T1000 (cell line): ENCODE results near the gene GJE1.
A peak's percentile ranks its signal among the peaks of the same experiment; 100 is the strongest.
"Not testable (repeated sequence)": the region's sequence is repeated elsewhere in the genome, so short reads cannot be mapped to it uniquely, and the experiment has no call there.

Source experiments
- DNase-seq: peaks from one replicate; lab custom pipeline; 2025; ENCODE audit warnings: mixed read lengths; lab: John Stamatoyannopoulos, UW

GJE1 gene

DNA sequence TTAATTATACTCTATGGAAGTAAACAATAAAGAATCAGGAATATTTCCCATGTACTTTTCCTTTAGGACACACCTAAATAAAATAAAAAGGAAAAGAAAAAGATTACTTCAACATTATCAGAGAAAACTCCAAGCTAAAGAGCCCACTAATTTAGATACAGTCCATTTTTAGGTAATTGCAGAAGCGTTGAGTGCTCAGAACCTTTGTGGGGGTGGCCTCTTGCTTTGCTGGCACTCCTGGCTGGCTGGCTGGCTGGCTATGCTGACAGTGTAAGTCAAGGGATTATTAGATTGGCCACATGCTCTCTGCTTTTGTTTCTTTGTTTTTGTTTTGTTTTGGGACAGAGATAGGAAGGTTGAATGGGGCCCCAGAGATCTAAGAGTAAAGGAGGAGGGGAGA, at the start of gene GJE1:
GJE1 (plus strand) TSS at position 301 of the 400 bp plus-strand sequence. CDS start 234 bp downstream, outside the sequence.
- no peak for DNase-seq

DNA sequence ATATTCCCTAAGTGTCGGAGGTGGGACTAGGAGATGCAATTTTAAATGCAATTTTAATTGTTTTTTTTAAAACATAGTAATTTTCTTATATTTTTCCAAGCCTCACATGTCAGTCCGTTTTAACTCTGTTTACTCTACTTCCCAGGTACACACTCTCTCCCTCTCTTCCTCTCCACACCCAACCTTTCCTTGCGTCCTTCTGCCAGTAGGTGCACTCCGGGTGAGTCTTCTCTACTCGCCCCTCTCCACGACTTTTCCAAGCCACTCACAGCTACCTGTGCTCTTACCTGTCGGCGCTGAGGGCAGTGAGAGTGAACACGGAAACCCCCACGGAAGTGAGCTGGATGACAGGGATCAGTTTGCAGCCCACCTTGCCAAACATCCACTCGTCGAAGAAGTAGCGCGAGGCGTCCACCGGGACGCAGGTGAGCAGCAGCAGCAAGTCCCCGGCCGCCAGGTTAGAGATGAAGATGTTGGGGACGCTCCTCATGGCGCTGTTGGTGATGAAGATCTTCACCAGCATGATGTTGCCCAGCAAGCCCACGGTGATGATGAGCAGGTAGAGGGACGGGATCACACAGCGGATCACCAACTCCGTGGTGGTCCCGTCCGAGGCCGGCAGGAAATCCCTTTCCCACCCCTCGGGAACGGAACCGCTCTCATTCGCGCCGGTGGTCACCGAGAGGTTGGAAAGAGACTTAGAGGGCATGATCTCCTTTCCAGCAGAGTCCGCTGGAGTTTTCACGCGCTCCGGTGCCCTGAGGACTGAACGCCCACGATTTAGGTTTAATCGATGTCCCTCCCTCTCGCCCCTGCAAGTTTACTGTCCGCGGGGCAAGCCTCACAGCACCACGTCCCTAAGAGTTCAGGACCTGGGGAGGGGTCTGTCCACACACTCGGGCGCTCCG, 44.5 kb upstream of the GJE1 start:
- DNase-seq, result no peak

DNA sequence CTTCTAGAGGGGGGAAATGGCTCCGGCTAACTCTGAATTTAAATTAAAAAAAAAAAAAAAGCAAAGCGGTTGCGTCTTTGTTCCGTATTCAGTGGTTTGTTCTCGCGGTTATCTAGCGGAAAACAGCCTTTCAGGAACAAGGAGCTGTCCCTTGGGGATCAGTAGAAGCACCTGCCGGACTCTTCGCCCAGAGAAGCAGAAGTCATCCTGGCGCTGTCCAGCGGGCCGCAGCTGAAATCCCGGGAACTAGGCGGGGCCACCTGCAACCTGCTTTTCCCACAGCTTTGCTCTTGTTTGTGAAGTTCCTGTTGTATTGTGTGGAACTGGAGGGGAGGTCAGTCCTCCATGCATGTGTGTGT, 43.9 kb upstream of the GJE1 start:
- DNase-seq, result no peak

DNA sequence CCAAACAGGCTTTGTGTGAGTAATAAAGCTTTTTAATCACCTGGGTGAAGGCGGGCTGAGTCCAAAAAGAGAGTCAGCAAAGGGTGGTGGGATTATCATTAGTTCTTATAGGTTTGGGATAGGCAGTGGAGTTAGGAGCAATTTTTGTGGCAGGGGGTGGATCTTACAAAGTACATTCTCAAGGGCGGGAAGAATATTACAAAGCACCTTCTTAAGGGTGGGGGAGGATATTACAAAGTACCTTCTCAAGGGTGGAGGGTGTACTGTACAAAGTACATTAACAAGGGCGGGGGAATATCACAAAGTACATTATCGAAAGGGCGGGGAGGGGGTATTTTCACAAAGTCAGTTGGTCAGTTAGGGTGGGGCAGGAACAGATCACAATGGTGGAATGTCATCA, 27.9 kb upstream of the GJE1 start:
- not testable (repeated sequence) for DNase-seq

GRCh38 chr6:142110820-142111219, 21.9 kb upstream of the GJE1 start:
- not testable (repeated sequence) for DNase-seq

DNA sequence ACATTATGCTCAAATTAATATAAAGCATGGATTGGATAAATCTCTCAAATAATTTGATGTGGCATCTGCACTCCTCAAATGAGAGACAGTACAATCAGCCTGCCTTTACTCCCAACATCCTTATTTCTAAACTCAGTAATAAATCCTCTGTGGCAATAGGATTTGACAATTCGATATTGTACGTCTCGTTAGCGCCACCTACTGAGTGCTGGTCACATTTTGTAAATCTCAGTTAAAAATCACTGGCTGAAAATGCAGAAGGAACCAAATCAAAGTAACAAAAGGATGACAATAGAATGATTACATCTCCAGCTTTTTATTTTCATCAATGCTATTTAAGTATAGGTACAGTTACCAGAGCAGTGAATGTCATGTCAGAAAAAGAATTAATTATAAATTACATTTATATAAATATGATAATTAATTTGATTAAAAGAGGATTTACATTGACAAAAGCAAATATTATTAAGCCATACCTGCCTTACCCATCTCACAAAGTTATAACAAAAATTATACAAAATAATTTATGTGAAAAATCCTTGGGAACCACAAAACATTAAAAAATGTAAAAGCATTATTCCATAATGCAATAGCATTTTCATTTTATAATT, 20.2 kb upstream of the GJE1 start:
- DNase-seq, result peak; percentile 20

DNA sequence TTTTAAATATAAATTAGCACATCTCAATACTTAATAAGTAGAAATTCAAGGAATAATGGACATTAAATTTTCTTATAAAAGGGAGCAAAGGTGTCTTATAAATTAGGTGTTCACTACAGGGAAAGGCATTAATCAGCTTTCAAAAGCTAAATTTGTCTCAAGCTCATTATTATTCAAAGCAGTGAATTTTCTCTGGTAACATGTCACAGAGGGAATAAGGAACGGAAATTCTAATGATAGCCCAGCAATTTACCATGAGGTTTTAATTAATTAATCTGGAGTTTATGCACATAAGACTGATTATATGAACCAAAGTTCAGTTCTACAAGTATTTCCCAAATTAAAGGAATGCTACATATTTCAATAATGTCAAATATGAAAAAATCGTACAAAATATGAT, 15.4 kb upstream of the GJE1 start:
- no peak for DNase-seq

DNA sequence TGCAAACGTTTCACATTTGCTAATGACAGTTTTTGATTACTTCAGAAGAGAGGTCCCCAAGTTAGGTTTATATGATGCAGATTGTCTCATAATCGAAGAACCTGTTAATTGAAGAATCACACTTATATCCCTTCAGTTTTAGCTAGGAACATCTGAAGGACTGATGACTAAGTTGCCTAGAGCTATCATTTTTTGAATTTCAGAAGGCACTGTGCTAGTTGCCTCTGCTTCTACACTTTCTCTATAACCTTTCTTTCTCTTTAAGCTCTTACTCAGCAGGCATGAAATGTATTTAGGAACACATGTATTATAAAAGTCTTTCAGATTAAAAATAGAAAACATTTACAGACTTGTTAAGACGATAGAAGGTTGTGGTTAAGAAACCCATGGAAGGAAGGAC, 14.4 kb upstream of the GJE1 start:
- DNase-seq, result no peak

DNA sequence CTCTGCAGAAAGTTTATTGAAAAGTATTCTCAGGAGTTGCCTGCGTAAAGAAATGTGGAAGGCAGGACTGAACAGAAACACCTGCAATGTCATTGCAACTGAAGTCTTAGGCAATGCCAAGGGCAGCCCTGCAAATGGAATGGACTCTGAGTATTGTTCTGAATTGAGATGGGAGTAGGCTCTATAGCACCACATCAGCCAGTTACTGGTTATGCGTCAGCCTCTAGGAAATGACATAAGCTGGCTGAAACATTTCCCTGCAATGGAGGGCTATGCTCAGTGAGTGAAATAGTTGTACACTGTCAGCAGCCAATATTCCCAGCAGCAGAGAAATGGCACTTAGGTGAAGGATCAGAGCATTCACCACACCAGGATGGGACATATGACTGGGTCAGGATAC, 13.8 kb upstream of the GJE1 start:
- DNase-seq, result no peak

- DNase-seq, result no peak
These were observed 11.4 kb upstream of the GJE1 start for GRCh38 chr6:142121342-142121741.

DNA sequence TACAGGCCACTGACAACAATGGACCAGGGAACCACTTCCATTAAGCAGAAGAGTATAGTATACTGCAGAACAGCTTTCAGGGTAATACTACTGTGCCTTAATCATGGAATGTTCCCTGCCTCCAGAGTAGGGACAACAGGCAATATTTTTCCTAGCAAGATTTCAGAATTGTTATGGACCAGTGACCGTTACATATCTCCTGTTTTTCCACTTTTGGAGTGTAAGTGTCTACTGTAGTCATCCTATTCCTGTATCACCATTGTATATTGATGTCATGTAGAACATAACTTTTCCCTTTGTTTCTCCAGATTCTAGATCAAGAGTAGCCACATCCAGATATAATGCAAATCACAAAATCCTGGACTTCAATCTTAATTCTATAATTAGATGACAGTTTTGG, 1.9 kb upstream of the GJE1 start:
- no peak for DNase-seq

- no peak for DNase-seq
These were observed 6.2 kb downstream of the GJE1 start for GRCh38 chr6:142138876-142139275.

DNA sequence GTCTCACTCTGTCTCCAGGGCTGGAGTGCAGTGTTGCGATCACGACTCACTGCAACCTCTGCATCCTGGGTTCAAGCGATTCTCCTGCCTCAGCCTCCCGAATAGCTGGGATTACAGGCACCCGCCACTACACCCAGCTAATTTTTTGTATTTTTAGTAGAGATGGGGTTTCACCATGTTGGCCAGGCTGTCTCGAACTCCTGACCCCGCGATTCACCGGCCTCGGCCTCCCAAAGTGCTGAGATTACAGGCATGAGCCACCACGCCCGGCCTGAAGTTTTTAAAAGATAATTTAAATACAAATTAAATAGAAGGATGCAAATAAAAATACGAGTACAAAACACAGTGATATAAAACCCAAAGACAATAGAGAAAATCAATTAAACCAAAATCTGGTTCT, 8.8 kb downstream of the GJE1 start:
- not testable (repeated sequence) for DNase-seq

DNA sequence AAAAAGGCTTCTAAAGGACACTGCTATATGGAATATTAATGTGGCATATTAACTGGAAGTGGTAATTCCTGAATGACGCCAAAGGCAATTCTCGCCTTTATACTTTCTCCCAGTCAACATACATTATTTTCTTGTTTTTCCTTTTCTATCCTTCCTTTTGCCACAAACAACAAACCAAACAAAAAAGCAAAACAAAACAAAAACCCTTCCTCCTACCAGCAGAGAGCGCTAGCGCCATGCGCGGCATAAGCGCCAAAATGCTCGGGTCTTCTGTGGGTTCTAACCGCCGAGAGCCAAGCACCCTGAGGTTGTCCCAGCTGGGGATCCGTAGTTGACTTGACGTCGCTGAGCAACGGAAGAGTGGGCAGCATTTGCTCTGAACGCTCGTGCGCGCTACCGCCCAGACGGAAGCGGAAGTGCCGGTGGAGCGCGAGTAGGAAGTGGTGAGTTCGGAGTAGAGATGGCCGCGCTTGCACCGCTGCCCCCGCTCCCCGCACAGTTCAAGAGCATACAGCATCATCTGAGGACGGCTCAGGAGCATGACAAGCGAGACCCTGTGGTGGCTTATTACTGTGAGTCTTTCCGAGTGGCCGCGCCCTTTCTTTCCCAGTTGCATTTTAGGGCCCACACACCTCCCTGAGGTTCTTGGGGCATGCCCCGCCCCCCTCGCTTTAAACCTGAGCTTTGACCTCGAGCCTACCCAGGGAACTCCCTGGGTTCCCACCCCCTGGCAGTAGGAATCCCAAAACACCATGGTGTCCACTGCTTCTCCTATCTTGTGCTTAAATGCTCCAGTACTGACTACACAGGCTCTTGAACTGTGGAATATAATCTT, 14.3 kb downstream of the GJE1 start, which contains the start of the genes NMBR and VTA1:
NMBR (minus strand) TSS at position 295 of the 835 bp plus-strand sequence. CDS start 58,464 bp downstream, outside the sequence.
VTA1 (plus strand) TSS at position 436 of the 835 bp plus-strand sequence; CDS start at position 461, 25 bp downstream.
- DNase-seq, result peak; percentile 91

GRCh38 chr6:142152746-142153145, 20.0 kb downstream of the GJE1 start:
- DNase-seq, result no peak

GRCh38 chr6:142153196-142153595, 20.5 kb downstream of the GJE1 start:
- no peak for DNase-seq

GRCh38 chr6:142154336-142154735, 21.6 kb downstream of the GJE1 start:
- DNase-seq, result no peak

- no peak for DNase-seq
These were observed 22.4 kb downstream of the GJE1 start for GRCh38 chr6:142155091-142155490.

DNA sequence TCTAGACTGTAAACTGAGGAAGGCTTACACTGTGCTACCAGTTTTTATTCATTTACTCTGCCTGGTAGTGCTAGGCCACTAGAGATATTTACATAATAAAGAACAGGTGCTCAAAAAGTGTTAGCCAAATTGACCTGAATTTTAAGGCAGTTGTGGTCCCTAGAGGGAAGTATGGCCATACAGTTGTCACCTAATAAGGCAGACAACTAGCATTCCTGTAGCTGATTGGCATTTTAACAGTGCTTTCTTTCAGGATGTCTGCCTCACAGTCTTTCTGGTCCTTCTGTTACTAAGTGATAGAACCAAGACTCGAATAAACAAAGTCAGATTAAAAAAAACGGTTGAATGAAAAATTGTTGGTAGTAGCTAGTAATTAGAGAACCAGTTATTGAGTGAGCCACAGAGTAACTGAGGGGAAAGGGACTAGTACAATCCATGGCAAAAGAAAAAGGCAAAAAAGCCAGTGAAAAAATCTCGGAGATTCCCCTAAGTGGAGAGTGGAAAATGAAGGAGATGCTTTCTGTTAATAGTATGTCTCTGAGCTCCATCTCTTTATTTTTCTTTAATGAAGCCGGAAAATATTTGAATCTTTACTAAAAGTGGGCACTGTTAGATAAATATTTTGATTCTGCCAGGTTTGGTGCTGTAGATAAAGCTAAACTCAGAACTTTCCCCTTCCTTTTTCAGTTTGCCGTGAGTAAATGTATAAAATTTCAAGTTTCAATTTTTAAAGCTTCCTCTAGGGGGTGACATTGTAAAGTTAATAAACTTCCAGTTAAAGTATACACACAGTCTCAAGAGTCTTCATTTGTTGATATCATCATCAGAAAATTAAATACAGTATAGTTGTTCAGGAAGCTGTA, 23.4 kb downstream of the GJE1 start:
- no peak for DNase-seq

DNA sequence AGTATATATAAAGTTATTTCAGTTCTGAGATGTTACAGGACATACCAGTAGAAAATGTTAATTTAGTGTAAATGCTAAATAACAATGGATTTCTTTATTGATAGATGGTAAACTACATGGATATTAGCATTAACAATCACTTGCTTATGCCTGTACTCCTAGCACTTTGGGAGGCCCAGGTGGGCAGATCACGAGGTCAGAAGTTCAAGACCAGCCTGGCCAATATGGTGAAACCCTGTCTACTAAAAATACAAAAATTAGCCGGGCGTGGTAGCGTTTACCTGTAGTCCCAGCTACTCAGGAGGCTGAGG, 24.0 kb downstream of the GJE1 start:
- DNase-seq, result not testable (repeated sequence)

- DNase-seq, result no peak
These were observed 30.1 kb downstream of the GJE1 start for GRCh38 chr6:142162780-142163179.

DNA sequence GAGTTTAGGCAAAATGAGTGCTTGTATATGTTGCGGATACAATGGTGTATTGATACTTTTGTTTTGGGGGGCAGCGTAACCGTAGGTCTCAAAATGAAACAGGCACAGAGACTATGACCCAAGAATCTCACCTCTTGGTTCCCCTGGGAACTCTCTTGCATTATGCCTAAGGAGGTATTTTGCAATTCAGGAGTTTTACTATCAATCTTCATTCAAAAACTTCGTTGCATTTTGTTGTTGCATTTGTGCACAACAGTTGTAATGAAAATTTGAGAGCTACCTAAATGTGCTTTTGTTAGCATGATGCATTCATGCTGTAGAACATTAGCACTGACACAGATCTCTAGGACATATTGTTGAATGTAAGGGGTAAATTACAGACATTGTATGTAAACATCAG, 32.5 kb downstream of the GJE1 start:
- no peak for DNase-seq
